ENCODE measurements around the gene ASTN2. TPM values are rescaled to one million over a fixed set of nuclear protein-coding genes. Genes with fewer than 3 reads are reported as not detected.

ASTN2 gene
- total RNA-seq, 3 donors from 2014 or later, result 1.7 to 1.8 (median 1.7) TPM

DNA sequence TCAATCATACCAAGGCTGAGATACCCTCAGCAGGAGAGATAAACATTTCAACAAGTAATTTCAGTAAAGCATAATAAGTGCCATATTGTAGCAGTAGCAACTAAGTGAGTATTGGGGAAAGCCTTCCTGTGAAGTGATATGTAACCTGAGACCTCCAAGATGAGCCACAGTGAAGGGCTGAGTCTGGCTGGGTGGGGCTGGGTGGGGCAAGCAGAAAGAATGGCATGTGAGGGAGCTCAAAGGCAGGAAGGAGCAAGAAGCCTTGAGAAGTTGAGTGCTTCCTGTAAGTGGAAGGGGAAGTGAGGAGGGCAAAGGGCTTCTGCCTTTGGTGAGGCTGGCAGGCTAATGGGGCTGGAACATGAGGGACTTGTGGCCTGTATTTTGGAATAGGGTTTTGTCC lies 19.7 kb upstream of the ASTN2 start:
- Mint-ChIP-seq H3K4me3 (no peak overlapping the region), H3K36me3 (ENCODE audit: insufficient read depth) (no peaks in the 10 kb centered on the region), H3K9me3 (peaks cover 3% of the 10 kb centered on the region), H3K4me1 (ENCODE audit: low read depth) (no peaks in the 10 kb centered on the region), H3K27me3 (ENCODE audit: low read depth) (no peaks in the 10 kb centered on the region)
- DNase-seq (no peak), ATAC-seq (no peak)

DNA sequence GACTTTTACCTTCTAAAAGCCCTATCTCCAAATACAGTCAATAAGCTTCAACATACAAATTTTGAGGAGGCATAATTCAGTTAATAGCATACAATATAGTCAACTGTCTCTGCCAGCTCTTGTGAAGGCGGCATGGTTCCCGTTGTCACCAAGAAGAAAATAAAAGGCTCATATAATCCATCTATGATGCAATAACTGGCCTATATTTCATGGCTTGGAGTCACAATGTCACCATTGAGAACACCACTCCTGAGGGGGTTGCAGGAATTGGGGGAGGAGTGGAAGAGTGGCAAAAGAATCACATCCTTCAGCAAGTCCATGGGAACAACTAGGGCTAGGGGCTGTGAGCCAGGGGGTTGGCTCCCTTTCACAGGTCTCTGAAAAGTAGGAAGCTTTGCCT lies 16.0 kb upstream of the ASTN2 start:
- no peaks in the 10 kb centered on the region for H3K27me3 Mint-ChIP-seq (ENCODE audit: low read depth)

DNA sequence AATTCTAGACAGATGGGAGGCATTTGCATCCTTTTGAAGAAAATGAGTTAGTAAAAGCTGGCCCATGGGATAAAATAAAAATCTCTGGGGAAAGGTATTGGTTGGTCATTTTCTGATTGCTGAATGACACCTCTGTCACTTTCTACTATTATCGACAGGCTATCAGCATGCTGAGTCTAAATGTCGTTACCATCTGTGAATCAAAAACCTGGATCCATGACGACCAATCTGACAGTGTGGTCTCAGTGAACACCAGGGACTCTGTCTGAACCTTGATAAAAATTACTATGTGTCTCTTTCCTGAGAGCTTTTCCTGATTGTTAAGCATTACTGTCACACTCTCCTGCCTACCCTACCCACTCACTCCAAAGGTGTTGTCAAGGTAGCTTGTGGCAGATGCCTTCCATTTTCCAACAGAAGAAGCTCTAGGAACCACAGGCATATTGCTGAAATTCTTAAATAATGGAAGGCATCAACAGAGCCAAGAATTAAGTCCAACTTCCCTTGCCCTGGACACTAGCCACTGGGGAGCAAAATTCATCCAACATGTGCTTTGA lies 12.6 kb upstream of the ASTN2 start:
- no peak for ATAC-seq
- Mint-ChIP-seq H3K27me3 (ENCODE audit: low read depth) (no peaks in the 10 kb centered on the region), H3K9me3 (peaks cover 3% of the 10 kb centered on the region), H3K4me1 (ENCODE audit: low read depth) (no peaks in the 10 kb centered on the region), H3K4me3 (no peak overlapping the region), H3K36me3 (ENCODE audit: insufficient read depth) (no peaks in the 10 kb centered on the region)
- no peak for DNase-seq

More for the DNA sequence above, 16.0 kb upstream of the ASTN2 start:
- Mint-ChIP-seq H3K4me3 (no peak overlapping the region), H3K4me1 (ENCODE audit: low read depth) (no peaks in the 10 kb centered on the region), H3K36me3 (ENCODE audit: insufficient read depth) (no peaks in the 10 kb centered on the region), H3K9me3 (peaks cover 3% of the 10 kb centered on the region)
- no peak for DNase-seq
- ATAC-seq, result no peak

DNA sequence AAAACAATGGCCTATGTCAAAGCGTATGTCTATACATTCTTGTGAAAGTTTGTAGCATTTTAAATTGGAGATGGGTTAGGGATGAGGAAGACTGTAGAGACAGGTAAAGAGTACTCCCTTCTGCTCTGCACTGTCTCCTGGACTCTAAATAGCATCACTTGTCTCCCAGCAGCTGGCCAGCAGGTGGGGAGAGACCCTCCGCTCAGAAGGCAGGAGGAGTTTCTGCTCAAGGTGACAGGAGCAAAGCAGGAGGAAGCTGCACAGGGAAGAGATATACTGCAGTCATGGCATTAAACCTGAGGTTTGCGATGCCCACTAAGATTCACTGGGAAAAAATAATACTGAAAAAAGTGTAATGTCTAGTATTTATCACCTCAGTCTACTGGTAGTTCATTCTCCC lies 10.7 kb upstream of the ASTN2 start:
- DNase-seq (no peak), ATAC-seq (no peak)
- no peak overlapping the region for H3K4me3 Mint-ChIP-seq
- no peaks in the 10 kb centered on the region for H3K9me3 Mint-ChIP-seq
- H3K4me1 Mint-ChIP-seq (ENCODE audit: low read depth), result no peaks in the 10 kb centered on the region
- no peaks in the 10 kb centered on the region for H3K36me3 Mint-ChIP-seq (ENCODE audit: insufficient read depth)
- no peaks in the 10 kb centered on the region for H3K27me3 Mint-ChIP-seq (ENCODE audit: low read depth)

DNA sequence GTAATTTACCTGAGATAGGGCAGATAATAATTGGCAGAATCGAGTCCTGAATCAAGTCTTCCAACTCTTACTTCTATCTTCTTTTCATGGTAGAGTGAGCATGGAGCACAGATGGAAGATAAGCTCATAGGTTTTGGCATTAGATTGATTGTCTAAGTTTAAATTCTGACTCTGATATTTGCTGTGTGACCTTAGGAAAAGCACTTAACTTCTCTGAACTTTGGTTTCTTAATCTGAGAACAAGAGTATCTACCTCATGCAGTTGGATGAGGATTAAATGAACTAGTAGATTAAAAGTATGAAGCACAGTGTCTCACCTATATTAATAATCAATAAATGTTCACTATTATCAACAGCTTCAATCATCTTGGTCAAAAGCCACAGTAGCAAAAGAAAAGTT lies 9.4 kb upstream of the ASTN2 start:
- Mint-ChIP-seq H3K36me3 (ENCODE audit: insufficient read depth) (no peaks in the 10 kb centered on the region), H3K27me3 (ENCODE audit: low read depth) (no peaks in the 10 kb centered on the region), H3K4me1 (ENCODE audit: low read depth) (no peaks in the 10 kb centered on the region), H3K9me3 (no peaks in the 10 kb centered on the region), H3K4me3 (no peak overlapping the region)
- DNase-seq, result no peak
- ATAC-seq, result no peak

DNA sequence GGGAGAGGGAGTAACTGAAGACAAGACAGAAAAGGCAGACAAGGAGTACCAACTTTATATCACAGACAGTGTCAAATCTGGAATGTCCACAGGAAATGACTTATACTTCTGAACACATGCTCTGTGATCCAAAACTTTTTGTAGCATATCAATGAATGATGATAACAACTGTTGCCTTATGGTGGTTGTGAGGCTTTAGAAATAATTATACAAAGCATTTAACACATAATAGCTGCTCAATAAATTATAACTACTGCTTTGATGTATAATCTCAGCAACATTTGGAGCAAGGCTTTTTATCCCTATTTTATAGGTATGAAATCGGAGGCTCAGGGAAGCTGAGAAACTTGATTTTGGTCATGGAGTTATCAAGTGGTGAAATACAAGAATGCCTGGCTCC lies 3.3 kb upstream of the ASTN2 start:
- H3K4me3 Mint-ChIP-seq, result no peak overlapping the region
- H3K9me3 Mint-ChIP-seq, result no peaks in the 10 kb centered on the region
- H3K36me3 Mint-ChIP-seq (ENCODE audit: insufficient read depth), result no peaks in the 10 kb centered on the region
- no peak for ATAC-seq
- H3K27me3 Mint-ChIP-seq (ENCODE audit: low read depth), result peaks cover 8% of the 10 kb centered on the region
- peaks cover 1% of the 10 kb centered on the region for H3K4me1 Mint-ChIP-seq (ENCODE audit: low read depth)
- DNase-seq, result no peak

DNA sequence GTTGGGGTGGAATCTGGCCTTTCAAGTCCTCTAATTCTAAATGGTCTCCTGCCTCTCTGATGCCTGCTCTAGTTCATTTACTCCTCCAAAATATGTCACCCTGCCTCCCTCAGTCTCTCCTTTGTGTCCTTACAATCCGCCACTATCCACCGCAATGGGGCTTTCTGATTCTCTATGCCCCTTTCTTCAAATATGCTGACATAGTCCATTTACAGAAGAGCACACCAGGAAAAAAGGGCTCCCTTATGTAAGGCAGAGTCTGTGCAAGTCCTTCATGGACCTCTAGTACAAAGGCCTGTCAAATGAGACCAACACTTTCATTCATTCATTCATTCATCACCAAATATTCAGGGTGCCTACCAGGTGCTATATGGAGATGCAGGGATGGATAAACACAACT lies 2.0 kb upstream of the ASTN2 start:
- peaks cover 1% of the 10 kb centered on the region for H3K4me1 Mint-ChIP-seq (ENCODE audit: low read depth)
- H3K4me3 Mint-ChIP-seq, result no peak overlapping the region
- H3K36me3 Mint-ChIP-seq (ENCODE audit: insufficient read depth), result no peaks in the 10 kb centered on the region
- peaks cover 20% of the 10 kb centered on the region for H3K27me3 Mint-ChIP-seq (ENCODE audit: low read depth)
- ATAC-seq, result no peak
- no peak for DNase-seq
- no peaks in the 10 kb centered on the region for H3K9me3 Mint-ChIP-seq

DNA sequence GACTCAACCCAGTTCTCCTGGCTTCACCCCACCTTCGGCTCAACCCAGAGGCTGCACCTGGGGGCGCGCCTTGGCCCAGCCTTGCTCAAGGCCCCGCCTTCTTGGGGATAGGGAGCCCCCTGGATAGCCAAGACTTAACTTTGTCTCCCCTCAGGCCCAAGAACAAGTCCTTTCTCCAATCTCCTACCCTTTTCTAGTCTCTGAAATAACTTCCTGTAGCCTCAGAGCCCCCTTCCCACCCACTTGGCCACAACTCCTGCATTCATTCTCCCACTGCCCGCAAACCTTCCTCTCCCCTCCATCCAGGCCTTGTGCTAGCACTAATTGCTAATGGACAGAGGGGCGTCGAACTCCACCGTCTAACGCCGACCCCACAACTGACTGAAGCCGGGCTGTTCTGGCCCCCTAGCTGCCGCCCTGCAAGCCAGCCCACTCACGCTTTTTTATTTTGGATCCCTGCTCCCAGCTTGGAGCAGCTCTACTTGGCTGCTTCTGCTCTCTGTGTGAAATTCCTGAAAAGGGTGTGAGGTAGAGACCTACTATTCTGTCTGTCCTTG lies 579 bp upstream of the ASTN2 start:
- H3K9me3 Mint-ChIP-seq, result peaks cover 4% of the 10 kb centered on the region
- DNase-seq, result no peak
- peaks cover 1% of the 10 kb centered on the region for H3K4me1 Mint-ChIP-seq (ENCODE audit: low read depth)
- no peak for ATAC-seq
- H3K27me3 Mint-ChIP-seq (ENCODE audit: low read depth), result peaks cover 27% of the 10 kb centered on the region
- H3K36me3 Mint-ChIP-seq (ENCODE audit: insufficient read depth), result no peaks in the 10 kb centered on the region
- no peak overlapping the region for H3K4me3 Mint-ChIP-seq

DNA sequence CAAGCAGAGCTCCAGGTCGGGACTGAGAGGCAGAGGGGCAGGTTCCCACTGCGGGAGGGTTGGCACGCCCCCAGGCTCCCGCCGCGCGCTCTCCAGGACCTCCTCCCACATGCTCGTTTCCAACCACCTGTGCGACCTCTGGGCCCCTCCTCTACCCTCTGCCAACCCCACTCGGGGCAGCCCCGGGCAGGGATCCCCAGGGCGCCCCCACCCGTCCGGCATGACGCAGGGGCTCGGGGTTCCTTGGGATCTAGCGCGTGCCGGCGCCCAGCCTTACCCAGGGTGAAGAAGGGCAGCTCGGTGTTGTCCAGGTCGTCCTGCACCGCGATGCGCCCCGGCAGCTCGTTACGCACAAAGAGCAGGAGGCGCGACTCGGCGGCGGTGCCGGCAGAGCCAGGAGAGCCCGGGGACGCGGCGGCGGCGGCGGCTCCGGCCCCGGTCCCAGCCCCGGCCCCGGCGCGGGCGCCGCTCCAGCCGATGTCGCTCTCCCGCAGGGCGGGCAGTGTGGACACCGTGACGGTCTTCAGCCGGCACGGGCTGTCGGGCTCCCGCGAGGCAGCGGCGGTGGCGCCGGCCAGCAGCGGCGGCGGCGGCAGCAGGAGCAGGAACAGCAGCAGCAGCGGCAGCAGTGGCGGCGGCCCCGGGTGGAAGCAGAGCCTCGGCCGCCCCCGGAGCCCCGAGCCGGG lies 494 bp downstream of the ASTN2 start:
- H3K36me3 Mint-ChIP-seq (ENCODE audit: insufficient read depth), result no peaks in the 10 kb centered on the region
- no peak for DNase-seq
- H3K4me1 Mint-ChIP-seq (ENCODE audit: low read depth), result peaks cover 1% of the 10 kb centered on the region
- H3K27me3 Mint-ChIP-seq (ENCODE audit: low read depth), result peaks cover 27% of the 10 kb centered on the region
- no peak overlapping the region for H3K4me3 Mint-ChIP-seq
- H3K9me3 Mint-ChIP-seq, result peaks cover 4% of the 10 kb centered on the region
- peak in 1 of 2 donors; percentile 39 for ATAC-seq

DNA sequence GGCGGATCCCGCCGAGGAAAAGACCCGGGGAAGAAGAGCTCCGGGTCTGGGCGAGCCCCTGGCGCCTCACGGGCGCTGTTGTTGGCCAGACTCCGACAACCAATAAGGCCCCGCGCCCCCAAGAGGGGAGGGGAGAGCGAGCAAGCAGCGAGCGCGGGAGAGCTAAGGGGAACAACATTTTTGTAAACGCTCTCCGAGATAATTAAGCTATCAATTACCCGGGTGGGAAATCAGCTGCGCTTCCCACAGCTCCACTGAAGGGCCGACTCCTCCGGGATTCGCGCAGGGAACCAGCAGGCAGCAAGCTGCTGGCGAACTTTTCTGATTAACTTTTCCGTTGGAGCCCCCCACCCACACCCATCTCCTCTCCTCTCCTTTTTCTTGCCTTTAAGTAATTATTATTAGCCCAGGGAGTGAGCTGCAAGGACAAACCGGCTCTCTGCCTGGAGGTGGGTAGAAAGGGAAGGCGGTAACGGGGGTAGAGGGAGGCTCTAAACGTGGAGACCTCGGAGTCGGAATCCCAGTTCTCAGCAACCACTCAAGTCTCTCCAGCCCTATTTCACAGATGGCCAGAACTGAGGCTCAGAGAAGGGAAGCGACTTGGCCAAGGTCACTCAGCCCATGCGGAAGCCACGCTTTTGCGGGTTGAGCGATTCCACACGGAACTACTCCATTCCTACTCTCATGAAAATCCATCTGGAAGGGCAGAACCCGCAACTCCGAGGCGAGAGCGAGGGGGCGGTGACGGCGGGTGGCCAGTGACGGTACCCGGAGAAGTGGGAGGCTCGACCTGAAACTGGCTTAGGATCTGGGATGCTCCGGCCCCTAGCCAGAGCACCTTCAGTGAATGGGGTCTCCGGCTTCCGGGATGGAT lies 1.3 kb downstream of the ASTN2 start:
- ATAC-seq (no peak), DNase-seq (no peak)
- H3K36me3 Mint-ChIP-seq (ENCODE audit: insufficient read depth), result no peaks in the 10 kb centered on the region
- peaks cover 1% of the 10 kb centered on the region for H3K4me1 Mint-ChIP-seq (ENCODE audit: low read depth)
- H3K27me3 Mint-ChIP-seq (ENCODE audit: low read depth), result peaks cover 34% of the 10 kb centered on the region
- no peak overlapping the region for H3K4me3 Mint-ChIP-seq
- H3K9me3 Mint-ChIP-seq, result peaks cover 4% of the 10 kb centered on the region

DNA sequence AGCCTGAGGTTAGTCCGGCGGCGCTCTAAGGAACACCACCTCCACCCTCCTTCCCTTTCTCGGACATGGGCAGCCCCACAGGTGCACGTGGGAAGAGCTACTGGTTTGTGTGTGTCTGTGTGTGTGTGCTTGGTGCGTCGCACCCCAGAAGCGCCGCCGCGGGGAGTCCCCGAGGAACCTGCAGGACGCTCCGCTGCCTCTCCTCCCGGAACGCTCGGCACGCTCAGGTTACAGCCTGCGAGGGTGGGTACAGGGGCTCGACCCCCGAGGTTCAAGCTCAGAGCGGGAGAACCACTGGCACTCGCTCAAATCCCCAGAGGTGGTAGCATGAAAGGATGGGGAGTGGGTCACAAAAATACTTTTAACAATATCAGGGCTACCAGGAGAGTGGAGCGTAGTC lies 2.0 kb downstream of the ASTN2 start:
- H3K27me3 Mint-ChIP-seq (ENCODE audit: low read depth), result peaks cover 34% of the 10 kb centered on the region
- peaks cover 1% of the 10 kb centered on the region for H3K4me1 Mint-ChIP-seq (ENCODE audit: low read depth)

DNA sequence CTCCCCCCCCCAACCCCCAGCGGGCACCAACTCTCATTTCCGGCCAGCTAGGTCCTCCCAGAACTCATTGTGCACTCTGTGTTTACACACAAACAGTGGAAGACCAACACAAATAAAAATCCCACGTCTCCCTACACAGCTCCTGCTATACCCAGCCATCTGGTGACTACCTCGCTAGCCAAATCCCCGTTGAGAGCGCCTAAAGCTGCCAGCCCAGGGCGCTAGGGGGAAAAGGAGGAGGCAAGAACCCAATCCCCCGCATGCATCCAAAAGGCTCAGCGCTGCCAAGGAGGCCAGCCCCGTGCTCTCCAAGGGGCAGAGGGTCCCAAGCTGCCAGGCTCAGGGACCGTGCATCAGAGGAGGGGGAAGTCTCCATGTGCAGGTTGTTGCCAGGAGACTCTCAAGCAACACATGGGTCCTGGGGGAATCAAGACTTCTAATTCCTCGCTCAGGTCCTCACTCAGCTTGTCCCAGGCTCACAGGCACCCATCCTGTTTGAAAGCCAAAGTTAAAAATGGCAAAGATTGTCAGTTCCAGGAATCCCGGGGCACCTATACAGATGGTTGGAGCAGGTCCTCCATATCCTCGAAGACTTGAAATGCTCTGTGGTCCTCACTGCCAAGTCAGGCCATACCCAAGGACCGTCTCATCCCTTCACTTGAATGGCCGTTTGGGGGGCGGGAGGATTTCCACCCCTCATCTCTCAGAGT lies 2.7 kb downstream of the ASTN2 start:
- peaks cover 34% of the 10 kb centered on the region for H3K27me3 Mint-ChIP-seq (ENCODE audit: low read depth)
- peaks cover 4% of the 10 kb centered on the region for H3K9me3 Mint-ChIP-seq
- ATAC-seq, result no peak
- no peak overlapping the region for H3K4me3 Mint-ChIP-seq
- peaks cover 1% of the 10 kb centered on the region for H3K4me1 Mint-ChIP-seq (ENCODE audit: low read depth)
- DNase-seq, result no peak
- no peaks in the 10 kb centered on the region for H3K36me3 Mint-ChIP-seq (ENCODE audit: insufficient read depth)

More for the DNA sequence above, 2.0 kb downstream of the ASTN2 start:
- Mint-ChIP-seq H3K9me3 (peaks cover 4% of the 10 kb centered on the region), H3K36me3 (ENCODE audit: insufficient read depth) (no peaks in the 10 kb centered on the region), H3K4me3 (no peak overlapping the region)
- ATAC-seq (no peak), DNase-seq (no peak)

DNA sequence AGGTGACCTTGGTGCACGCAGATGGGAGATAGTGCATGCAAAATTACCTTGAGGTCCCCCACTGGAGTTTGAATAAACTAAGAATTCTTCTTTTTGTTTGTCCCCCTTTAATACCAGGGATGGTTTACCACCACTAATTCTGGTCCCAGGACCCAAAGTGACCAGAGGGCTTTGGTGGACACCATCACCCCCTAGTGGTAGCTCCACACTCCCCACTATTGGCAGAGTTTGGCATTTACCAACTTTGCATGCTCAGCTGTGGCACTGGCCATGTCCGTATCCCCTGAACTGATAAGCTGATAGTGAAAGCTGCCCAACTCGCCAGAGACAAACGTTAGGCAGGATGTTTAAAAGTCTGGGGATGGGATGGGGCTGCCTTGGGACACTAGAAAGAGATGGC lies 3.3 kb downstream of the ASTN2 start:
- Mint-ChIP-seq H3K27me3 (ENCODE audit: low read depth) (peaks cover 34% of the 10 kb centered on the region), H3K4me3 (no peak overlapping the region), H3K36me3 (ENCODE audit: insufficient read depth) (no peaks in the 10 kb centered on the region), H3K9me3 (peaks cover 4% of the 10 kb centered on the region), H3K4me1 (ENCODE audit: low read depth) (peaks cover 1% of the 10 kb centered on the region)
- DNase-seq (no peak), ATAC-seq (no peak)

DNA sequence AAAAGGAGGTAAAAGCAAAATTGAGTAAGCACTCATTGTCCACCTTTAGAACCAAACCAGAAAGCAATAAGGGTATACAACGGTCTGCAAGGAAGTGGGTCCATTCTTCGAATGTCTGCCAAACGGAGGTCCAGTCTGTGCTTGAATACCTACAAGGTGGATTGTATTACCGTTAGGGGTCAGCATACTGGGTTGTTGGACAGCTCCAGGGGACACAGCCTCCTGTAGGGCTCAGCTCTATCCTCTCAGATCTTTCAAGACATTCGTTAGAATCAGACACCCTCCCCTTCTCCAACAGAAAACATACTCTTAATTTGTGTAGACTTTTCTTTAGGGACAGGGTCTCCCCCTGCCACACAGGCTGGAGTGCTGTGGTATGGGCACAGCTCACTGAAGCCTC lies 5.5 kb downstream of the ASTN2 start:
- Mint-ChIP-seq H3K4me1 (ENCODE audit: low read depth) (peaks cover 1% of the 10 kb centered on the region), H3K4me3 (no peak overlapping the region), H3K9me3 (peaks cover 4% of the 10 kb centered on the region), H3K27me3 (ENCODE audit: low read depth) (peaks cover 34% of the 10 kb centered on the region), H3K36me3 (ENCODE audit: insufficient read depth) (no peaks in the 10 kb centered on the region)
- DNase-seq, result no peak
- ATAC-seq, result no peak
